PC-9 (cell line): ENCODE measurements around the gene FAM241B. TPM values are rescaled to one million over a fixed set of nuclear protein-coding genes. Genes with fewer than 3 reads are reported as not detected.

Experiments used
- BruUV-seq: library from RNA; stranded (reverse); fragments of 400-500 nt; replicated peaks from 2 replicates; lab custom pipeline; 2021; lab: Mats Ljungman, UMichigan
- CTCF ChIA-PET: fragments of 300-600 bp; sonication (Branson Sonifier 250); formaldehyde crosslinking; loops from one replicate; lab custom pipeline; 2022; ENCODE audit warnings: antibody characterized with exemption; lab: Charles Lee
- POLR2A ChIA-PET: fragments of 300-600 bp; sonication (Branson Sonifier 250); formaldehyde crosslinking; loops from one replicate; lab custom pipeline; 2022; ENCODE audit warnings: antibody characterized with exemption; ENCODE audit not compliant: unreplicated experiment; lab: Charles Lee
- DNase-seq, 2 experiments: peaks; one replicate each; pipeline versions ENCODE4 v3.0.0 to v3.0.0-alpha.2; 2015 to 2022; ENCODE audit warnings: mixed read lengths in 1 of 2
- H2AFZ ChIP-seq: fragments of 200-600 bp; sonication (generic); 2 replicates; pipeline ENCODE4 v1.8.1; 2017; ENCODE audit warnings: antibody characterized with exemption
- H3F3A ChIP-seq: fragments of 200-600 bp; sonication (generic); 2 replicates; pipeline ENCODE4 v1.8.1; 2017; ENCODE audit warnings: antibody characterized with exemption, mild to moderate bottlenecking, low read depth; ENCODE audit not compliant: insufficient read depth
- H3K27ac ChIP-seq: fragments of 200-600 bp; sonication (generic); 2 replicates; pipeline ENCODE4 v1.6.1; 2016; ENCODE audit warnings: mixed run types
- H3K27me3 ChIP-seq: fragments of 200-600 bp; sonication (generic); 2 replicates; pipeline ENCODE4 v1.6.1; 2016; ENCODE audit warnings: low read depth, mixed run types; ENCODE audit not compliant: insufficient read depth
- H3K36me3 ChIP-seq: fragments of 200-600 bp; sonication (generic); 2 replicates; pipeline ENCODE4 v1.6.1; 2016; ENCODE audit warnings: low read depth, mixed run types
- H3K4me1 ChIP-seq: fragments of 200-600 bp; sonication (generic); replicated peaks from 2 replicates; pipeline ENCODE4 v1.6.1; 2016; ENCODE audit warnings: mixed run types; ENCODE audit not compliant: insufficient read depth
- H3K4me2 ChIP-seq: fragments of 200-600 bp; sonication (generic); 2 replicates; pipeline ENCODE4 v1.6.1; 2017; ENCODE audit warnings: mixed run types
- H3K4me3 ChIP-seq: fragments of 200-600 bp; sonication (generic); 2 replicates; pipeline ENCODE4 v1.6.1; 2016; ENCODE audit warnings: mixed run types
- H3K79me2 ChIP-seq: fragments of 200-600 bp; sonication (generic); 2 replicates; pipeline ENCODE4 v1.6.1; 2017; ENCODE audit warnings: low read depth, mixed run types
- H3K9me2 ChIP-seq: fragments of 200-600 bp; sonication (generic); 2 replicates; pipeline ENCODE4 v1.8.1; 2017; ENCODE audit warnings: mild to moderate bottlenecking; ENCODE audit not compliant: insufficient read depth
- H3K9me3 ChIP-seq: fragments of 200-600 bp; sonication (generic); 2 replicates; pipeline ENCODE4 v1.8.1; 2016; ENCODE audit warnings: low read depth; ENCODE audit not compliant: insufficient read depth
- H4K20me1 ChIP-seq: fragments of 200-600 bp; sonication (generic); 2 replicates; pipeline ENCODE4 v1.8.1; 2017; ENCODE audit not compliant: insufficient read depth
- CTCF ChIP-seq: fragments of 200-600 bp; sonication (generic); conservative IDR thresholded peaks from 2 replicates; pipeline ENCODE4 v1.6.1; 2017; ENCODE audit warnings: mixed run types, antibody characterized with exemption, mild to moderate bottlenecking, moderate library complexity
- EZH2 ChIP-seq: fragments of 200-600 bp; sonication (generic); IDR thresholded peaks from 2 replicates; pipeline ENCODE4 v1.8.0; 2017; ENCODE audit warnings: antibody characterized with exemption, low read depth
- intact Hi-C: fragments of 100-400 bp; cut with micrococcal nuclease; formaldehyde crosslinking; loops from one replicate; pipeline ENCODE4 v1.10.0; 2022; ENCODE audit not compliant: unreplicated experiment
- total RNA-seq: library from RNA; stranded (reverse); gene quantifications from 2 replicates; pipeline ENCODE4 v1.2.3, GENCODE V29; 2021

The FAM241B gene
- total RNA-seq, 1 experiment from 2014 or later, result 10.7 TPM

- TF ChIP-seq CTCF, result no peak
- TF ChIP-seq EZH2, result no peak
- no peaks in the 10 kb centered on the region for H3K79me2 ChIP-seq
- ChIA-PET CTCF (no interaction called here), POLR2A (no interaction called here)
- H3K4me1 ChIP-seq, result no peaks in the 10 kb centered on the region
- H4K20me1 ChIP-seq, result no peaks in the 10 kb centered on the region
- H3K9me3 ChIP-seq, result no peaks in the 10 kb centered on the region
- no peak overlapping the region for H3K4me2 ChIP-seq
- H3K27me3 ChIP-seq, result peaks cover 88% of the 10 kb centered on the region
- no peaks in the 10 kb centered on the region for H3F3A ChIP-seq
- intact Hi-C loops, result no loop called here
- no peak overlapping the region for H3K27ac ChIP-seq
- H3K9me2 ChIP-seq, result no peaks in the 10 kb centered on the region
- H2AFZ ChIP-seq, result no peak overlapping the region
- no peaks in the 10 kb centered on the region for H3K36me3 ChIP-seq
- no peak overlapping the region for H3K4me3 ChIP-seq
- DNase-seq, result no peak
- BruUV-seq, result no TSS peak
Measured at GRCh38 chr10:69584624-69585023, 45.4 kb upstream of the FAM241B start.

GRCh38 chr10:69588358-69588757, 41.7 kb upstream of the FAM241B start:
- Histone ChIP-seq H3K4me1 (no peaks in the 10 kb centered on the region), H2AFZ (no peak overlapping the region), H3K9me3 (no peaks in the 10 kb centered on the region), H3K36me3 (no peaks in the 10 kb centered on the region), H3F3A (no peaks in the 10 kb centered on the region), H3K79me2 (no peaks in the 10 kb centered on the region), H3K27ac (no peak overlapping the region), H4K20me1 (no peaks in the 10 kb centered on the region), H3K4me3 (no peak overlapping the region), H3K27me3 (peaks cover 60% of the 10 kb centered on the region), H3K4me2 (no peak overlapping the region), H3K9me2 (no peaks in the 10 kb centered on the region)
- ChIA-PET CTCF (interaction anchor here (0.7 kb wide), 1 partner anchor 20 kb away, joined by 8 read pairs; no protein-coding TSS in a partner anchor), POLR2A (no interaction called here)
- intact Hi-C loops, result no loop called here
- DNase-seq, result no peak
- TF ChIP-seq CTCF (no peak; the same call in 1 of the 2 replicates), EZH2 (no peak)
- BruUV-seq, result no TSS peak

GRCh38 chr10:69600761-69601330, 29.2 kb upstream of the FAM241B start:
- DNase-seq, result no peak
- intact Hi-C loops, result no loop called here

More at GRCh38 chr10:69600761-69601330, 29.2 kb upstream of the FAM241B start:
- Histone ChIP-seq H3F3A (no peaks in the 10 kb centered on the region), H3K27me3 (peaks cover 33% of the 10 kb centered on the region), H3K4me1 (no peaks in the 10 kb centered on the region), H4K20me1 (no peaks in the 10 kb centered on the region), H3K27ac (no peak overlapping the region), H3K4me2 (no peak overlapping the region), H3K9me3 (no peaks in the 10 kb centered on the region; the same call in 1 of the 2 replicates), H3K36me3 (no peaks in the 10 kb centered on the region), H2AFZ (no peak overlapping the region), H3K79me2 (no peaks in the 10 kb centered on the region), H3K9me2 (no peaks in the 10 kb centered on the region), H3K4me3 (no peak overlapping the region)
- CTCF ChIA-PET, result no interaction called here
- POLR2A ChIA-PET, result no interaction called here
- BruUV-seq, result no TSS peak
- no peak for TF ChIP-seq EZH2
- TF ChIP-seq CTCF, result no peak
